ENCODE data around the gene PIGN.

The PIGN gene, protein sequence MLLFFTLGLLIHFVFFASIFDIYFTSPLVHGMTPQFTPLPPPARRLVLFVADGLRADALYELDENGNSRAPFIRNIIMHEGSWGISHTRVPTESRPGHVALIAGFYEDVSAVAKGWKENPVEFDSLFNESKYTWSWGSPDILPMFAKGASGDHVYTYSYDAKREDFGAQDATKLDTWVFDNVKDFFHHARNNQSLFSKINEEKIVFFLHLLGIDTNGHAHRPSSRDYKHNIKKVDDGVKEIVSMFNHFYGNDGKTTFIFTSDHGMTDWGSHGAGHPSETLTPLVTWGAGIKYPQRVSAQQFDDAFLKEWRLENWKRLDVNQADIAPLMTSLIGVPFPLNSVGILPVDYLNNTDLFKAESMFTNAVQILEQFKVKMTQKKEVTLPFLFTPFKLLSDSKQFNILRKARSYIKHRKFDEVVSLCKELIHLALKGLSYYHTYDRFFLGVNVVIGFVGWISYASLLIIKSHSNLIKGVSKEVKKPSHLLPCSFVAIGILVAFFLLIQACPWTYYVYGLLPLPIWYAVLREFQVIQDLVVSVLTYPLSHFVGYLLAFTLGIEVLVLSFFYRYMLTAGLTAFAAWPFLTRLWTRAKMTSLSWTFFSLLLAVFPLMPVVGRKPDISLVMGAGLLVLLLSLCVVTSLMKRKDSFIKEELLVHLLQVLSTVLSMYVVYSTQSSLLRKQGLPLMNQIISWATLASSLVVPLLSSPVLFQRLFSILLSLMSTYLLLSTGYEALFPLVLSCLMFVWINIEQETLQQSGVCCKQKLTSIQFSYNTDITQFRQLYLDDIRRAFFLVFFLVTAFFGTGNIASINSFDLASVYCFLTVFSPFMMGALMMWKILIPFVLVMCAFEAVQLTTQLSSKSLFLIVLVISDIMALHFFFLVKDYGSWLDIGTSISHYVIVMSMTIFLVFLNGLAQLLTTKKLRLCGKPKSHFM

DNA sequence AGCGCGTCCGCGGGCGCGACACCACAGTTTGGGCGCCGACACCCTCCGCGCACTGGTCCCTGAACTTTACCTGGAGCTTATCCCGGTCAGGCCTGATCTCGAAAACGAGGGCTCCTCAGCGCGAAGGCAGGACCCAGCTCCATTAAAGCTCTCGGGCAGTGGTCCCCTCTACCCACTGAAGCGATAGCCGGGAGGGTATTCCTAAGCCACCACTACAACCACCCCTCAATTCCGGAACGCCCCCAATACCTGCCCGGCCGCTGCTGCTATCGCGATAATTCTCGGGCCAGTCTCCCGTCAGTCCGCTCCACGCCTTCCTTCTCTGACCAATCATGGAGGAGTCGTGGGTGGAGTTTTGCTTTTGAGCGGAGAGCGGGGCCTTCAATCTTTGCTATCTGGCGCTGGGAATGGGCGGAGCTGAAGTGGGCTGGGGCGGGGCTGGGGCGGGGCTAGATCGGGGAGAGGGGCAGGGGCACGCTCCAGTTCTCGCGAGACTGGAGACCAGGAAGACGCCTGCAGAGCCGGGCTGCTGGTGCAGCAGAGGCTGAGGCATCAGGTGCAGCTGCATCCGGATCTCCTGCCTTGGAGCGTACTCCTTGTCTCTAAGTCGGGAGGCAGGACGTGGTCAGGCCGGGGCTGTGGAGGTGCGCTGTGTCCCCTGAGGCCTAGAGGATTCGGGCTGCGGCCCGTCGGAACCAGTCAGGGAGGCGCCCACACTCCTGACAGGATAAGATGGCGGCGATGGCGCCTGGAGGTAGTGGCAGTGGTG, at the start of gene PIGN, which contains the start of gene RELCH:
PIGN (minus strand) TSS at position 283 of the 769 bp plus-strand sequence. CDS start 25,703 bp downstream, outside the sequence.
RELCH (plus strand) TSS at position 482 of the 769 bp plus-strand sequence; CDS start at position 733, 251 bp downstream.
- peak; percentile 97 for DNase-seq

DNA sequence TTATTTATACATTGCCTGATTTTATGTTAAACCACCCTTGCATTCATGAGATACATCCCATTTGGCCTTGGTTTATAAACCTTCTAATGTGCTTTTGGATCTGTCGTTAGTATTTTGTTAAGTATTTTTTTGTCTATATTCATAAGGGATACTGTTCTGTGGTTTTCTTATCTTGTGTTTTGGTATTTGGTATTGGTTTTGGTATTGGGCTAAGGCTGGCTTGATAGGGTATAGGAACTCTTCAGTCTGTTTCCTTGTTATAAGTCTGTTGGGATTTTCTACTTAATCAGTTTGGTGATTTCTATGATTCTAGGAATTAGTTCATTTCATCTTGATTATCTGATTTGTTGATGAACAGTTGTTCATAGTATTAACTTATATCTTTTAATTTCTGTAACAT, 49.4 kb upstream of the PIGN start:
- no peak for DNase-seq

DNA sequence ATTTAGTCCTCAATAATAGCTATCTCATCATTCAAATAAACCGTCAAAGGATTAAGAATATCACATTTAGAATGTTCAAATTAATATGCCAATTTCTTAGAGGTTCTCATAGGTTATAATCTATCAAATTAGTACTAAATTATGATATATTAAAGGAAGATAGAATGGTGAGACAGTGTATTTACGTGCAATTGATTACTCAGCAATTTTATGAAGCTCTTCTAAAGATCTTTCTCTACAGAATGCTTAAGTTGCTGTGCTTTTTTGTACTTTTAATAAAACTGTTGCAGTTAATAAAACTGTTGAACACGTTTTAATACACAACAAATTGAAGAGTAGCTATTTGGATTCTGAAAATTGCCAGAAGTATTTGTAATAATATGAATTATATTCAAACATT, 39.2 kb upstream of the PIGN start:
- no peak for DNase-seq

DNA sequence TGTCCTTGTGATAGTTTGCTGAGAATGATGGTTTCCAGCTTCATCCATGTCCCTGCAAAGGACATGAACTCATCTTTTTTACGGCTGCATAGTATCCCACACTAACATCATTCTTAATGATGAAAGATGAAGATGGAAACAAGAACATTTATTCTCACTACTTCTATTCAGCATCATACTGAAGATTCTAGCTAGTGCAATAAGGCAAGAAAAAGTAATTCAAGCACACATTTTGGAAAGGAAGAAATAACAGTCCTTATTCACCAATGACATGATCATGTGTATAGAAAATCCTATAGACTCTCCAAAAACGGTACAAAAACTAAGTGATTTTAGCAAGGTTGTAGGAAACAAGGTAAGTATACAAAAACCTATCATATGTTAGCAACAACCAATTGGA, 37.4 kb upstream of the PIGN start:
- no peak for DNase-seq

DNA sequence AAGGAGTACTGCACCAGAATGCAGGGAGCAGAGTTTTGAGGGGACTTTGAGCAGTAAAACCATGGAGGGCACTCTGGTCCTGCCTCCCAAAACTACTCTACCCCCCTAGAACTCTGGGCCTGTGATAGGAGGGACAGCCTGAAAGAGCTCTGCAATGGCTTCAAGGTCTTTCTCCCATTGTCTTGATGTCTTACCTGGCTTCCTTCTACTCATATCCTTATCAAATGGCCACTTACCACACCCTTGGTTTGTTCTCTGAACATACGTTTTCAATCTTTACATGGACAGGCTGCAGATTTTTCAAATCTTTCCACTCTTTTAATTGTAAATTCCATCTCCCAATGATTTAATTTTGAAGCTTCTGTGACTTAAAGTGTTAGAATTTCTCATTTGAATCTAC, 27.9 kb upstream of the PIGN start:
- DNase-seq: no peak

DNA sequence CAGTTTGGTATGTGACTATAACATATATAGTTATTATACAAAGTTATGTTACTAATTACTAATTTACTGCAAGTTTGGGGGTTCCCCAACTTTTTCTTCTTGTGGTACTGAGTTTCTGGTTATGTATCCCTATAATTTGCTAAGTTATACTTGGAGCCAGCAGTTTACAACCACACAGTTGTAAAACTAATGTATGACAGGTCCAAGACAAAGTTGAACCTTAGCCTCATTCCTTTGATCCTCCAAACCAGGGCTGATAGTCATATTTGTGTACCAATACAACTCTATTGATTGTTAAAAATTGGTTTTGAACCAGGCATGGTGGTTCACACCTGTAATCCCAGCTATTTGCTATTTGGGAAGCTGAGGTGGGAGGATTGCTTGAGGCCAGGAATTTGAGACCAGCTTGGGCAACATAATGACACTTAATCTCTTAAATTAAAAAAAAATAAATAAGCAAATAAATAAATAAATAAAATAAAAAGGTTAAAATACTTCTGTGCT, 24.5 kb upstream of the PIGN start:
- no peak for DNase-seq

DNA sequence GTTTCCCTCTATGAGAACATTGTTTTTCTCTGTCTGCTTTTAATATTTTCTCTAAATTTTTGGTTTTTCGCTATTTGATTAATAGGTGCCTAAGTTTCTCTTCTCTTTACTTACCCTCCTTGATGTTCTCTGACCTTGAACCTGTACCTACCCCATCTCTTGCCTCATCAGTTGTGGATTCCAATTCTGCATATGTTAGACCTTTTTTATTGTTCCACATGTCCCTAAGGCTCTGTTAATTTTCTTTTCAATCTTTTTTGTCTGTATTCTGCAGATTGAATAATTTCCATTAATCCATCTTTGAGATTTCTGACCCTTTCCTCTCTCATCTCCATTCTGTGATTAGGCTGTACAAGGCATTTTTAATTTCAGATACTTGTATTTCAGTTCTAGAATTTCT, 23.3 kb upstream of the PIGN start:
- DNase-seq: no peak

DNA sequence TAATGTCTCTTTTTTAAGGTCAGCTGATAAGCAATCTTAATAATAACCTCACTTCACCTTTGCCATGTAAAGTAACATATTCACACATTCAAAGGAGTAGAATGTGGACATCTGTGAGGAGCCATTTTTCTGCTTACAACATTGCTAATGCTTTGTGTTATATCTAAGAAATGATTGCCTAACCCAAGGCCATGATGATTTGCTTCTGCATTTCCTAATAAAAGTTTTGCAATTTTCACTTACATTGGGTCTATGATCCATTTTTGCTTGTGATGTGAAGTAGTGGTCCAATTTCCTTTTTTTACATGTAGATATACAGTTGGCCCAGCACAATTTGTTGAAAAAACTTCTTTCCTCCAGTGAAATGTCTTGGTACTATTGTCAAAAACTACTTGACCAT, 22.2 kb upstream of the PIGN start:
- DNase-seq: no peak

DNA sequence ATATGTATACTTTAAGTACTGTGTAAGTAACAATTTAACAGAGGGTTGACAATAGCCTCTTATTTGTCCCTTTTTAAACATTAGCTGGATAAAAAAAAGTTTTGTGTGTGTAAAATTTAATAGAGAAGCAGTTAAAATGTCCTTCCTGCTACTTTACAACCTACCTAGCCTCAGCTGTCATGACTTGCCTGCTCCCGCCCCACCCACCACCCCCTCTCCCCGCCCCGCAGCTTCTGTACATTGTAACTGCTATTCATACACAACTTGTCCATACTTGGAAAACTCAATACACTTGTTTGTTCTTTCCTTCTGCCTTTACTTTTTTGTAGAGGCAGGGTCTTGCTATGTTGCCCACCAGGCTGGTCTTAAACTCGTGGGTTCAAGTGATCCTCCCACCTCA, 19.7 kb upstream of the PIGN start:
- no peak for DNase-seq

DNA sequence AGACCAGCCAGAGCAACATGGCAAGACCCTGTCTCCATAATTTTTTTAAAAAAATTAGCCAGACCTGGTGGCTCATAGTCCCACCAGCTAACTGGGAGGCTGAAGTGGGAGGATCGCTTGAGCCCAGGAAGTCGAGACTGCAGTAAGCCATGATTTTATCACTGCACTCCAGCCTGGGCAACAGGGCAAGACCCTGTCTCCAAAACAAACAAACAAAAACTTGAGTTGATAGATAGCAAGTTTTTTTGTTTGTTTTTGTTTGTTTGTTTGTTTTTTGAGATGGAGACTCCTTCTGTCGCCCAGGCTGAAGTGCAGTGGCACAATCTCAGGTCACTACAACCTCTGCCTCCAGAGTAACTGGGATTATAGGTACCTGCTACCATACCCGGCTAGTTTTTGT, 19.0 kb upstream of the PIGN start:
- DNase-seq: no peak

DNA sequence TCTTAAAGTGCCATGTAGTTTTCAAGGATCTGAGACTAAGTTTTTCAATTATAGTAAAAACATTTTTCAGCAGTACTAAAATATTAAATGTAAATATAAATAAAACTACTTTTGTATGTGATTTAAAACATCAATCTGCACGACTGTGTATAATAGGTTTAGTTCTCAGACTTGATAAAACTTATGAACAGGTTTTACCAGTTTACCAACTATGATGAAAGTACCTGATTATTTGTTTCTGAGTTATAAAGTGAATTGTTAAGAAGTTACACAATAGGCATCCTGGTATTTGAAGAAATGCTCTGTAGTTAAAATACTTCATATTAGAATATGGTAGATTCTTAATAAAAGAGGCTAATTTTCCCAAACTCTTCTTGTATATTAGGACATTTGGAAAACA, 15.0 kb upstream of the PIGN start:
- DNase-seq: no peak

DNA sequence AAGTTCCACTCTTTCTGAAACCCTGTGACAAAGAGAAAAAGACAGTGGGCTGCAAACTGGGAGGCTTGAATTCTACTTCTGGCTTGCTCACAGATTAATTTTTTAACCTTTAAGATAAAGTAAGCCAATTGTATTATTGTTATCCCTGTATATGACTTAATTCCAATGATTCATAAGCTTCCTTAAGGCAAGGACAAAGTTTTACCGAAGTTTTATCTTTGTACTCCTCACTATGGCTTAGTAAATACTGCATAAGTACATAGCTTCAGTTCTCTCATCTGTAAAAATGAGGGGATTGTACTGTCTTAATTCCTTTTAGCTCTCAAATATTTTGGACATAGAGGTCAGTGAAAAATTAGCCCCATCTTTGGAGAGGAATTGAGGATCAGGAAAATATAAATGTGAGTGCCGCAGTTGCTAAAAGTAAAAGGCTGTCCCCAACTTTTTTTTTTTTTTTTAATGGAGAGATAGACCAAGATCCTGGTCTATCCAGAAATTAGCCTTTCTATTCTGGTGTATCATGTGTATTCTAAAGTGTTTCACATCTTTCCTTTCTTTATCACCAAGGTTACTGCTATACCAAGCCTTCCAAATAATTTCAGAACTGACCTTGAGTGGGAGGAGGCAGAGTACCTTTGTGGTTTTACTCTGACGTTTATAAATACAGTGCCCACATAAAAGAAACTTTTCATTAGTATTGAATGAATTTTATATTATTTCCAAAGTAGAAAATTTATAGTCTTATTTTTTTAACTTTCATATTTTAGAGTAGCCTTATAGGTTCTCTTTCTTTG, 13.5 kb upstream of the PIGN start:
- no peak for DNase-seq

DNA sequence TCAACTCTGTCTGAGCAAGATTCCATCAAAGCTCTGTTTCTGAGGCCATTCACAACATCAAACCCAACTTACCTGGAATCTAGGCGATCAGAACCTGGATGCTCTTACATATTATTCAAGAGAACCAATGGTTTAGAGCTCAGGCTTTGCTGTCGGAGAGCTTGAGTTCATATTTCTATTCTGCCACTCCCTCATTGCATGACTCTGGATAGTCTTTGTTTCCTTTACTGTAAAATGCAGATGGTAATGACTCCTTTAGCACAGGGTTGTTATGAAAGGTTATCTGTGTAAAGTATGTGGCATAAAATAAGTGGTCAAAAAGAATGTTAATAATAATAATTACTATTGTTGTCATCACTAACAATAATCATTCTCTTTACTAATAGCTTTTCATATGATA, 12.8 kb upstream of the PIGN start:
- DNase-seq: no peak

DNA sequence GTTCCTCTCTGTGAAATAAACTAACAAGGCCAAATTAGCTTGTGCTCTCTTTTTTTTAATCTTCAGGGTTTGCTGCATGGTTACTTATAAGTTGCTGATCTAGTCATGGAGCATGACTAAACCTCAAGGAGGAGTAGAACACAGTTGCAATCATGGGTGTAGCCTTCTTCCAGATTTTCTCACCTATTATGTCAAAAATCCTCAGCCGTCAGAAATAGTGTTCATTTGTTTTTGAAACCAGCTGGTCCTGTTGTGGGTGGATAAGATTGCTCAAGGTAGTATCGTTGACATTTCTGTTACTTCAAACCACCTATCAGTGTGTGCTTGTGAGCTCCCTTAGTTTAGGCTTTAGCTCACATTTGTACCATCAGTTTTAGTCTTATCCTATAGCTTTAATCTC, 11.4 kb upstream of the PIGN start:
- DNase-seq: no peak

DNA sequence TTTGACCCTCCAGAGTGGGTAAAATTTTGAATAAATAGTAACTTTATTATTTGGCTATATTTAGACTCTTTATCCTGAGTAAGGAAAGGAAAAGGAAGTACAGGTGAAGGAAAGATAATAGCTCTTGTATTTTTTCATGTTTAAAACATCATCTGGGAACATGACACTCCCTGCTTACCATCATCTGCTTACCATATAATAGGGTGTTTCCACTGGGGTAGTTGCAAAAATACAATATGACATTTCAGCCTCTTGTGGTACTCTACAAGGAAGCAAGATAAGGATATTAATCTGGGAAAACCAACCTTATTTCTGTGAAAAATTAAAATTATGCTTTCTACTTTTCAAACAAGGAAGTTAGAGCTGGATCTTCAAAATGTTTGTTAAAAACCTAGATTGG, 10.1 kb upstream of the PIGN start:
- no peak for DNase-seq

DNA sequence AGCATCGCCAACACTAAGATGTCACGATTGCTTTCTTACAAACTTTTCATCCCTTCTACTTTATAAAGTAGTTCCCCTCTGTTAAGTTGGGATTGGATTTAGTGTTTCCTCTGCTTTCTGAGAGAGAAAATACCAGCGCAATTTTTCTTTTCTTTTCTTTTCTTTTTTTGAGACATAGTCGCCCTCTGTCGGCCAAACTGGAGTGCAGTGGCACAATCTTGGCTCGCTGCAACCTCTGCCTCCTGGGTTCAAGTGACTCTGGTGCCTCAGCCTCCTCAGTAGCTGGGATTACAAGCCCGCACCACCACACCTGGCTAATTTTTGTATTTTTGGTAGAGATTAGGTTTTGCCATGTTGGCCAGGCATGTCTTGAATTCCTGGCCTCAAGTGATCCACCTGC, 9.2 kb upstream of the PIGN start:
- no peak for DNase-seq

DNA sequence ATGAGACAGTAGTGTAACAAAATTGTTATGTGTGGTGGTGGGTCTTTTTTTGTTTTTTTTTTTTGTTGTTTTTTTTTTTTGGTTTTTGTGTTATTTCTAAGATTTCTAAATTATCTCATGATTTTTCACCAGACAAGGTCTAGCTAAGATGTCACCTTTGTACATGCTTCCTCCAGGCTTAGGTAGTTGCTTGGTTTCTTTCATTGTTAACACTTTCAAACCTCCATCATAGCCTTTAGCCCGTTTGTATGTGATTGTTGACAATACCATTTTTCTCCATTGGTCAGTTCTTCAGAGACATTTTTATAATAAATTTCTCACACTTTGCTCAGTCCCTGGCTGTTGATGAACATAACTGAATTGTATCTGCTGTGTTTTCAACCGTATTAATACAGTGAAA, 2.4 kb upstream of the PIGN start:
- no peak for DNase-seq

DNA sequence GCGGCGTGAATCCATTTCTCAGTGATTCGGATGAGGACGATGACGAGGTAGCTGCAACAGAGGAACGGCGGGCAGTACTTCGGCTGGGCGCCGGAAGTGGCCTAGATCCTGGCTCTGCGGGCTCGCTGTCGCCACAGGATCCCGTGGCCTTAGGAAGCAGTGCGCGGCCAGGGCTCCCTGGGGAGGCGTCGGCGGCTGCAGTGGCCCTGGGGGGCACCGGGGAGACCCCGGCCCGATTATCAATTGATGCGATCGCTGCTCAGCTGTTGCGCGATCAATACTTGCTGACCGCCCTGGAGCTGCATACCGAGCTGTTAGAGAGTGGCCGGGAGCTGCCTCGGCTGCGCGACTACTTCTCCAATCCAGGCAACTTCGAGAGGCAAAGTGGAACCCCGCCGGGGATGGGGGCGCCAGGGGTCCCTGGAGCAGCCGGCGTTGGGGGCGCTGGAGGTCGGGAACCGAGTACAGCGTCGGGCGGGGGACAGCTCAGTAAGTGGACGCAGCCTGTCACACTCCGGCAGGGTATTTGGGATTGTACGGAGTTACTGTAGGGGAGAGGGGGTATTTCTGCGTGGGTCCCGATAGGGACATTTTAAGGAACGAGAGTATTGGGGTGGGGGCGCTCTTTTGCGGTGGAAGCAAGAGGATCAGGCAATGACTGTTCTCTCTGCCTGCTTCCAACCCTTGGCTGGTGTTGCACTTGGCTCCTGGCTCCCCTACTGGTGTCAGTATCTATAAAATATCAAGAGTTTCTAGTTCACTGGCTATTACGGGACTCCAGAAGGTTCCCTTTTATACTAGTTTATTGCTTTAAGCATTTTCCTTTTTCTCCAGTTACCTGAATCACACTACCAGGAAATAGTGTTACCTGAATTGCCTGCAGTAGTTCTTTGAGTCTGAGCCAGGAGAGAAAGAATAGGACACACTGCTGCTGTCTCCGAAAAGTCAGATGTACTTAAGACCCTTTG, 971 bp upstream of the PIGN start:
- peak; percentile 43 for DNase-seq

DNA sequence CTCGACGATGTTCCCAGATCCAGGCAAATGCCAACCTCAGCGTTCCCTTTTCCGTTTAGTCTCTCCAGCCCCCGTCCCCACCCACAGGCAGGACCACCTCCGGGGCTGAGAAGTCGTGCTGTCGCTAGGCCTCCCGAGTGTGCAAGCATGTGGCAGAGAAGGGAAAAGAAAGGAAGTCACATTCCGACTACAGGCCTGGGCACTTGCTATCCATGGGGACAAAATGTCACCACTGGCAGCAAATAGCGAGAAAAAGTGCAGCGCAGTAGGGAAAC, 420 bp downstream of the PIGN start:
- peak; percentile 82 for DNase-seq

DNA sequence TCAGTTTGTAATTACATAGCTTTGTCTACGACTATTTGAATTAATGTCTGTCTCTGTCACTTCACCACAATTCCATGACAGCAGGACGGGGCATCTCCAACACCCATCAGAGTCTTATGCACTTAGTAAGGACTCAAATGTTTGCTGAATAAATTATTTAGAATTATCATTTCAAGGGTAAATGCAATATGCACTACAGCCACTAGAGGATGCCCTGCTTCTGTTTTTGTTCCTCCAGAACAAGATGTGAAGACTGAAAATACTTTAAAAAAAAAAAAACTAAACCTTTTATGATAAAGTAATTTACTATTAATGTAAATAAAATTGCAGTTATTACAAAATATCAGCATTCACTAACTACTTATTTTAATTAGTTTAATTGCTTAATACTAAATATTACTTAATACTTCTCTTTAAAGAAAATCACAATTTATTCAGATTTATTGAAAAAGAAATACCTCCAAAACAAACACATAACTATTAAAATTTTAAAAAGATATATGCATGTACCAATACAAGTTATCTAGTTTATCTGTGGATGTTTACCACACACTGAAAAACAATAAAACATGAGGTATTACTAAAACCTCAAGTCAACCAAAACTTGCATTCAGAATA, 3.2 kb downstream of the PIGN start:
- DNase-seq: no peak

DNA sequence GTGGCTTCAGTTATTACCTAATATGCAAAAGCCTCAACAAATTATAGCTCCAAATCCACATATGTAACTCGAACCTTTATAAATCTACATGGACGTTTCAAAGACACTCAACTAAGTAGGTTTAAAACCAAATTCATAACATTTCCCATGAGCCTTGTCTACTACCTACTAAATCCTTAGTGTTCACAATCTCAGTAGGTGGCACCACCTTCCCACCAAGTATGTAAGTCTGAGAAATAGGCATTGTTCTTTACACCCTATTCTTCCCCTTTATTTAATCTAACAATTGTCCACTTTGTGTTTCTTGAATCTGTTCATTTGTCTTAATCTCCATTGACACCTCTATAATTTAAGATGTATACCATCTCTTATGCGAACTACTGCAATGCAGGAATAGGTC, 4.6 kb downstream of the PIGN start:
- DNase-seq: no peak
